ENCODE measurements around the gene SPAM1.
"Not testable (repeated sequence)": the region's sequence is repeated elsewhere in the genome, so short reads cannot be mapped to it uniquely, and the experiment has no call there.

The SPAM1 gene

GRCh38 chr7:123977081-123977480 lies 52.0 kb downstream of the SPAM1 start:
- no peak overlapping the region for H3K27ac Mint-ChIP-seq
- H3K9me3 Mint-ChIP-seq: no peaks in the 10 kb centered on the region
- no peaks in the 10 kb centered on the region for H3K36me3 Mint-ChIP-seq (ENCODE audit: low read depth)
- no peak overlapping the region for H3K4me3 Mint-ChIP-seq
- no peaks in the 10 kb centered on the region for H3K4me1 Mint-ChIP-seq (ENCODE audit: low read depth)
- H3K27me3 Mint-ChIP-seq (ENCODE audit: low read depth): no peaks in the 10 kb centered on the region

- Mint-ChIP-seq H3K4me3 (no peak overlapping the region), H3K4me1 (ENCODE audit: low read depth) (no peaks in the 10 kb centered on the region)
Observed at GRCh38 chr7:123979876-123980275, 54.8 kb downstream of the SPAM1 start.

GRCh38 chr7:123987445-123987844 lies 62.4 kb downstream of the SPAM1 start:
- H3K36me3 Mint-ChIP-seq (ENCODE audit: low read depth): no peaks in the 10 kb centered on the region
- H3K4me1 Mint-ChIP-seq (ENCODE audit: low read depth): no peaks in the 10 kb centered on the region
- no peak overlapping the region for H3K27ac Mint-ChIP-seq
- H3K9me3 Mint-ChIP-seq: no peaks in the 10 kb centered on the region
- H3K27me3 Mint-ChIP-seq (ENCODE audit: low read depth): no peaks in the 10 kb centered on the region
- H3K4me3 Mint-ChIP-seq: no peak overlapping the region

More at GRCh38 chr7:123979876-123980275, 54.8 kb downstream of the SPAM1 start:
- no peaks in the 10 kb centered on the region for H3K9me3 Mint-ChIP-seq
- no peak overlapping the region for H3K27ac Mint-ChIP-seq
- no peaks in the 10 kb centered on the region for H3K36me3 Mint-ChIP-seq (ENCODE audit: low read depth)
- no peaks in the 10 kb centered on the region for H3K27me3 Mint-ChIP-seq (ENCODE audit: low read depth)

GRCh38 chr7:123992913-123993518 lies 68.0 kb downstream of the SPAM1 start:
- Mint-ChIP-seq H3K36me3 (ENCODE audit: low read depth) (no peaks in the 10 kb centered on the region), H3K4me1 (ENCODE audit: low read depth) (no peaks in the 10 kb centered on the region), H3K27ac (no peak overlapping the region), H3K4me3 (no peak overlapping the region), H3K9me3 (no peaks in the 10 kb centered on the region), H3K27me3 (ENCODE audit: low read depth) (no peaks in the 10 kb centered on the region)

- no peak overlapping the region for H3K27ac Mint-ChIP-seq
- H3K9me3 Mint-ChIP-seq: no peaks in the 10 kb centered on the region
- no peak overlapping the region for H3K4me3 Mint-ChIP-seq
- no peaks in the 10 kb centered on the region for H3K27me3 Mint-ChIP-seq (ENCODE audit: low read depth)
- H3K4me1 Mint-ChIP-seq (ENCODE audit: low read depth): no peaks in the 10 kb centered on the region
- H3K36me3 Mint-ChIP-seq (ENCODE audit: low read depth): no peaks in the 10 kb centered on the region
Observed at GRCh38 chr7:123993996-123994395, 69.0 kb downstream of the SPAM1 start.

- Mint-ChIP-seq H3K27me3 (ENCODE audit: low read depth) (no peaks in the 10 kb centered on the region), H3K4me1 (ENCODE audit: low read depth) (no peaks in the 10 kb centered on the region), H3K9me3 (no peaks in the 10 kb centered on the region), H3K4me3 (no peak overlapping the region), H3K27ac (no peak overlapping the region), H3K36me3 (ENCODE audit: low read depth) (no peaks in the 10 kb centered on the region)
Observed at GRCh38 chr7:123994449-123994848, 69.4 kb downstream of the SPAM1 start.

GRCh38 chr7:123995617-123996326 lies 70.7 kb downstream of the SPAM1 start:
- H3K4me3 Mint-ChIP-seq: no peak overlapping the region
- H3K4me1 Mint-ChIP-seq (ENCODE audit: low read depth): no peaks in the 10 kb centered on the region
- no peaks in the 10 kb centered on the region for H3K9me3 Mint-ChIP-seq
- no peak overlapping the region for H3K27ac Mint-ChIP-seq
- no peaks in the 10 kb centered on the region for H3K36me3 Mint-ChIP-seq (ENCODE audit: low read depth)
- no peaks in the 10 kb centered on the region for H3K27me3 Mint-ChIP-seq (ENCODE audit: low read depth)

GRCh38 chr7:123996327-123996625 lies 71.2 kb downstream of the SPAM1 start:
- no peaks in the 10 kb centered on the region for H3K9me3 Mint-ChIP-seq
- no peak overlapping the region for H3K27ac Mint-ChIP-seq
- H3K27me3 Mint-ChIP-seq (ENCODE audit: low read depth): no peaks in the 10 kb centered on the region
- no peaks in the 10 kb centered on the region for H3K4me1 Mint-ChIP-seq (ENCODE audit: low read depth)
- no peak overlapping the region for H3K4me3 Mint-ChIP-seq
- H3K36me3 Mint-ChIP-seq (ENCODE audit: low read depth): no peaks in the 10 kb centered on the region

- H3K4me3 Mint-ChIP-seq: no peak overlapping the region
Observed at GRCh38 chr7:123998921-123999320, 73.9 kb downstream of the SPAM1 start.

GRCh38 chr7:123999703-124000102 lies 74.7 kb downstream of the SPAM1 start:
- Mint-ChIP-seq H3K9me3 (no peaks in the 10 kb centered on the region), H3K36me3 (ENCODE audit: low read depth) (no peaks in the 10 kb centered on the region), H3K4me1 (ENCODE audit: low read depth) (no peaks in the 10 kb centered on the region), H3K27me3 (ENCODE audit: low read depth) (no peaks in the 10 kb centered on the region), H3K27ac (no peak overlapping the region), H3K4me3 (no peak overlapping the region)

More at GRCh38 chr7:123998921-123999320, 73.9 kb downstream of the SPAM1 start:
- no peaks in the 10 kb centered on the region for H3K9me3 Mint-ChIP-seq
- no peak overlapping the region for H3K27ac Mint-ChIP-seq
- H3K4me1 Mint-ChIP-seq (ENCODE audit: low read depth): no peaks in the 10 kb centered on the region
- H3K36me3 Mint-ChIP-seq (ENCODE audit: low read depth): no peaks in the 10 kb centered on the region
- no peaks in the 10 kb centered on the region for H3K27me3 Mint-ChIP-seq (ENCODE audit: low read depth)

- H3K4me1 Mint-ChIP-seq (ENCODE audit: low read depth); H3K9me3 Mint-ChIP-seq; H3K4me3 Mint-ChIP-seq; H3K36me3 Mint-ChIP-seq (ENCODE audit: low read depth); H3K27ac Mint-ChIP-seq; H3K27me3 Mint-ChIP-seq (ENCODE audit: low read depth): not testable (repeated sequence)
Observed at GRCh38 chr7:124008296-124008695, 83.3 kb downstream of the SPAM1 start.

GRCh38 chr7:124009321-124009720 lies 84.3 kb downstream of the SPAM1 start:
- H3K4me1 Mint-ChIP-seq (ENCODE audit: low read depth): no peaks in the 10 kb centered on the region
- no peaks in the 10 kb centered on the region for H3K9me3 Mint-ChIP-seq
- no peaks in the 10 kb centered on the region for H3K36me3 Mint-ChIP-seq (ENCODE audit: low read depth)
- no peak overlapping the region for H3K27ac Mint-ChIP-seq
- no peak overlapping the region for H3K4me3 Mint-ChIP-seq
- H3K27me3 Mint-ChIP-seq (ENCODE audit: low read depth): no peaks in the 10 kb centered on the region
